PC-9 (cell line): ENCODE measurements around the gene EPHX1. TPM values are rescaled to one million over a fixed set of nuclear protein-coding genes. Genes with fewer than 3 reads are reported as not detected.

Experiments
- BruUV-seq: library from RNA; stranded (reverse); fragments of 400-500 nt; replicated peaks from 2 replicates; lab custom pipeline; 2021; lab: Mats Ljungman, UMichigan
- CTCF ChIA-PET: fragments of 300-600 bp; sonication (Branson Sonifier 250); formaldehyde crosslinking; loops from one replicate; lab custom pipeline; 2022; ENCODE audit warnings: antibody characterized with exemption; lab: Charles Lee
- POLR2A ChIA-PET: fragments of 300-600 bp; sonication (Branson Sonifier 250); formaldehyde crosslinking; loops from one replicate; lab custom pipeline; 2022; ENCODE audit warnings: antibody characterized with exemption; ENCODE audit not compliant: unreplicated experiment; lab: Charles Lee
- DNase-seq, 2 experiments: peaks; one replicate each; pipeline versions ENCODE4 v3.0.0 to v3.0.0-alpha.2; 2015 to 2022; ENCODE audit warnings: mixed read lengths in 1 of 2
- H2AFZ ChIP-seq: fragments of 200-600 bp; sonication (generic); 2 replicates; pipeline ENCODE4 v1.8.1; 2017; ENCODE audit warnings: antibody characterized with exemption
- H3F3A ChIP-seq: fragments of 200-600 bp; sonication (generic); 2 replicates; pipeline ENCODE4 v1.8.1; 2017; ENCODE audit warnings: antibody characterized with exemption, mild to moderate bottlenecking, low read depth; ENCODE audit not compliant: insufficient read depth
- H3K27ac ChIP-seq: fragments of 200-600 bp; sonication (generic); 2 replicates; pipeline ENCODE4 v1.6.1; 2016; ENCODE audit warnings: mixed run types
- H3K27me3 ChIP-seq: fragments of 200-600 bp; sonication (generic); 2 replicates; pipeline ENCODE4 v1.6.1; 2016; ENCODE audit warnings: low read depth, mixed run types; ENCODE audit not compliant: insufficient read depth
- H3K36me3 ChIP-seq: fragments of 200-600 bp; sonication (generic); 2 replicates; pipeline ENCODE4 v1.6.1; 2016; ENCODE audit warnings: low read depth, mixed run types
- H3K4me1 ChIP-seq: fragments of 200-600 bp; sonication (generic); replicated peaks from 2 replicates; pipeline ENCODE4 v1.6.1; 2016; ENCODE audit warnings: mixed run types; ENCODE audit not compliant: insufficient read depth
- H3K4me2 ChIP-seq: fragments of 200-600 bp; sonication (generic); 2 replicates; pipeline ENCODE4 v1.6.1; 2017; ENCODE audit warnings: mixed run types
- H3K4me3 ChIP-seq: fragments of 200-600 bp; sonication (generic); 2 replicates; pipeline ENCODE4 v1.6.1; 2016; ENCODE audit warnings: mixed run types
- H3K79me2 ChIP-seq: fragments of 200-600 bp; sonication (generic); 2 replicates; pipeline ENCODE4 v1.6.1; 2017; ENCODE audit warnings: low read depth, mixed run types
- H3K9me2 ChIP-seq: fragments of 200-600 bp; sonication (generic); 2 replicates; pipeline ENCODE4 v1.8.1; 2017; ENCODE audit warnings: mild to moderate bottlenecking; ENCODE audit not compliant: insufficient read depth
- H3K9me3 ChIP-seq: fragments of 200-600 bp; sonication (generic); 2 replicates; pipeline ENCODE4 v1.8.1; 2016; ENCODE audit warnings: low read depth; ENCODE audit not compliant: insufficient read depth
- H4K20me1 ChIP-seq: fragments of 200-600 bp; sonication (generic); 2 replicates; pipeline ENCODE4 v1.8.1; 2017; ENCODE audit not compliant: insufficient read depth
- CTCF ChIP-seq: fragments of 200-600 bp; sonication (generic); conservative IDR thresholded peaks from 2 replicates; pipeline ENCODE4 v1.6.1; 2017; ENCODE audit warnings: mixed run types, antibody characterized with exemption, mild to moderate bottlenecking, moderate library complexity
- EZH2 ChIP-seq: fragments of 200-600 bp; sonication (generic); IDR thresholded peaks from 2 replicates; pipeline ENCODE4 v1.8.0; 2017; ENCODE audit warnings: antibody characterized with exemption, low read depth
- intact Hi-C: fragments of 100-400 bp; cut with micrococcal nuclease; formaldehyde crosslinking; loops from one replicate; pipeline ENCODE4 v1.10.0; 2022; ENCODE audit not compliant: unreplicated experiment
- total RNA-seq: library from RNA; stranded (reverse); gene quantifications from 2 replicates; pipeline ENCODE4 v1.2.3, GENCODE V29; 2021

EPHX1 gene
- total RNA-seq, 1 experiment from 2014 or later, result 313 TPM

GRCh38 chr1:225842074-225842473 lies 32.1 kb downstream of the EPHX1 start:
- intact Hi-C loops, result loop anchor here (10.0 kb wide), 1 partner anchor 133 kb away; no protein-coding TSS in a partner anchor
- H3K27me3 ChIP-seq, result no peaks in the 10 kb centered on the region
- H3K4me1 ChIP-seq, result no peaks in the 10 kb centered on the region
- DNase-seq, result no peak
- TF ChIP-seq EZH2 (no peak), CTCF (no peak)
- H3F3A ChIP-seq, result peaks cover 56% of the 10 kb centered on the region
- POLR2A ChIA-PET, result interaction anchor here (0.7 kb wide), 1 partner anchor 111 kb away, joined by 5 read pairs; no protein-coding TSS in a partner anchor
- no TSS peak for BruUV-seq
- no peaks in the 10 kb centered on the region for H3K9me3 ChIP-seq
- H4K20me1 ChIP-seq, result peaks cover 10% of the 10 kb centered on the region; the same call in 1 of the 2 replicates
- no peak overlapping the region for H2AFZ ChIP-seq
- no peaks in the 10 kb centered on the region for H3K79me2 ChIP-seq
- CTCF ChIA-PET, result no interaction called here
- no peak overlapping the region for H3K4me2 ChIP-seq
- H3K9me2 ChIP-seq, result no peaks in the 10 kb centered on the region
- H3K4me3 ChIP-seq, result no peak overlapping the region
- H3K27ac ChIP-seq, result no peak overlapping the region
- peaks cover 22% of the 10 kb centered on the region for H3K36me3 ChIP-seq

GRCh38 chr1:225842788-225843425 lies 33.0 kb downstream of the EPHX1 start:
- H2AFZ ChIP-seq, result no peak overlapping the region
- H3K4me3 ChIP-seq, result no peak overlapping the region
- H3K36me3 ChIP-seq, result peaks cover 19% of the 10 kb centered on the region
- no peaks in the 10 kb centered on the region for H3K9me2 ChIP-seq
- ChIA-PET POLR2A (no interaction called here), CTCF (no interaction called here)
- no peak for DNase-seq
- H3K4me2 ChIP-seq, result no peak overlapping the region
- no peaks in the 10 kb centered on the region for H3K9me3 ChIP-seq
- H3K27ac ChIP-seq, result no peak overlapping the region
- intact Hi-C loops, result loop anchor here (10.0 kb wide), 1 partner anchor 132 kb away; no protein-coding TSS in a partner anchor
- no peak for TF ChIP-seq EZH2
- no peak for TF ChIP-seq CTCF
- BruUV-seq, result no TSS peak
- H3K4me1 ChIP-seq, result no peaks in the 10 kb centered on the region
- no peaks in the 10 kb centered on the region for H3K27me3 ChIP-seq
- H3F3A ChIP-seq, result peaks cover 62% of the 10 kb centered on the region
- H4K20me1 ChIP-seq, result peaks cover 10% of the 10 kb centered on the region; the same call in 1 of the 2 replicates
- no peaks in the 10 kb centered on the region for H3K79me2 ChIP-seq

GRCh38 chr1:225843426-225843795 lies 33.5 kb downstream of the EPHX1 start:
- CTCF ChIA-PET, result no interaction called here
- Histone ChIP-seq H2AFZ (no peak overlapping the region), H3K9me3 (no peaks in the 10 kb centered on the region), H3K79me2 (no peaks in the 10 kb centered on the region), H3K27ac (no peak overlapping the region), H3K9me2 (no peaks in the 10 kb centered on the region), H3K4me2 (no peak overlapping the region), H3K4me1 (no peaks in the 10 kb centered on the region), H3K36me3 (peaks cover 20% of the 10 kb centered on the region; the same call in 1 of the 2 replicates), H3K4me3 (no peak overlapping the region), H4K20me1 (peaks cover 10% of the 10 kb centered on the region; the same call in 1 of the 2 replicates), H3K27me3 (no peaks in the 10 kb centered on the region), H3F3A (peaks cover 65% of the 10 kb centered on the region)
- no peak for TF ChIP-seq CTCF
- no peak for TF ChIP-seq EZH2
- intact Hi-C loops, result loop anchor here (10.0 kb wide), 1 partner anchor 131 kb away; no protein-coding TSS in a partner anchor
- BruUV-seq, result no TSS peak
- DNase-seq, result no peak
- POLR2A ChIA-PET, result no interaction called here
